GM19438 (cell line): ENCODE results near the gene GABBR2.

ENCODE experiments used
- ATAC-seq: cut with Tn5 transposase; IDR thresholded peaks from one replicate; pipeline ENCODE4 v1.9.1; 2021; ENCODE audit warnings: low read depth; ENCODE audit not compliant: unreplicated experiment

Gene GABBR2

DNA sequence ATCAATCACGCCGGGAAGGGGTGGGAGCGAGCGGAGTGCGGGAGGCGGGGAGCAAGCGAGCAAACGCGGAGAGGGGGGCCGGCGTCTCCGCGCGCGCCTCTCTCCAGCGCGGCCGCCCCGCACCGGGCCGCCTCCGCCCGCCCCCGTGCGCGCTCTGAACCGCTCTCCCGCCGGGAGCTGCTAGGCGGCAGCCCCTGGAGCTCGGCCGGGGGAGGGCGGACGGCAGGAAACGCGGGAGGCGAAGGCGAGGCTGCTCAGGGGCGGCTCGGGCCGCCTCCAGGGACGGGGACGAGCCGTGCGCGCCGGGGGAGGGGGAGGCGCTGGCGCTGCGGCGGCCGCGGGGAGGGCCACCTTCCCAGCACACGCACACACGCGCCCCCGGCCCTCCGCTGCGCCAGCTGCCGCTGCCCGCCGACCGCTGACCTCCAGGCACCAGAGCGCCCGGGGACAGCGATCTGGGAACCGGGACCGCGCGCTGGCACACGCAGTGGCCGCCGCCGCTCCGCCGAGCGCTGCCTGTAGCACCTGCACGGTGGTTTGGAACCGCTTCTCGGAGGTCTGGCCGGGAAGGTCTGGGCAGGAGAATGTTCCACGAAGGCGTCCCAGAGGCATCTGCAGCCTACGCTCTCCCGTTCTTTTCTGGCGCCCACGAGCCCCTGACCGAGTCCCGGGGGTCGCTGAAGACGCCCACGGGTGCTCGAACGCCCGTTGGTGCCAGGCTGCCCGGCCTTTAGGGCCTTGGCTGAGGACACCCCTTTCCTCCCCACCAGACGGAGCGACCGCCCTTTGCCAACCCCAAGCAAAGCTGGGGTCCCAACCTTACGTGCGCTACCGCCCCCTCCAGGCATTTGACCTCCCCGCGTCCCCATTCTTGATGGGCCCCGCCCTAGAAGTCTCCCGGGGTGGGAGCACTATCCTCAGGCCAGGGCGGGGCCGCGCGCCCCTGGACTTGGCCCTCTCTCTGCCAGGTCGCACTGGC lies at the start of gene GABBR2:
Gene GABBR2, minus strand, starts transcription at position 3 of the 979 bp plus-strand sequence. CDS start 198 bp downstream, outside the sequence.
- ATAC-seq = no peak

DNA sequence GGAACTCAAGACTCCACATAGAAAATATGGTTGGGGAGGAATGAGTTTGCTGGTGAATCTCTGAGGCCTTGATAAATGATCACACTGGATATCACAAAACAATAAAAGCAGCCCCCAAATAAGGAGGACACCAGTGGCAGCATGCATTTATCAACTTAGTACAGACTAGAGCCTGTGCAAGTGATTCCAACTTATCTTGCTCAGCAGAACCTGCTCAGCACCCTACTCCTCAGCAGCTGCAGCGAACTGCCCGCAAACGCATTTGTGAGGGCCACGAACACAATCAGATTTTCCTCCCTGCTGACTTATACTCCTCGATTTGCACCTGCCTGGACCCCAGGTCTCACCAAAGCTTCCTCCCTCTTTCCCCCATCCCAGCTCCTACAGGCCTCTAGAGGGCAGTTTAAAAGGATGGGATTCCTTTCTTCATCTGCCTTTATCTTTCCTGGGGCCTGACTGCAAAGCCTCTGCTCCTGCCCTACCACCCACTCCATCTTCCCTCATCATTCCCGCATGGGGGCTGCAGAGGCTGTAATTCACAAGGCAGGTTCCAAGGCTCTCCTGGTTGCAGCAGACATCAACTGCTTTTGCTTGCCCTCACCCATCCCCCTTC lies 46.4 kb upstream of the GABBR2 start:
- ATAC-seq = no peak

DNA sequence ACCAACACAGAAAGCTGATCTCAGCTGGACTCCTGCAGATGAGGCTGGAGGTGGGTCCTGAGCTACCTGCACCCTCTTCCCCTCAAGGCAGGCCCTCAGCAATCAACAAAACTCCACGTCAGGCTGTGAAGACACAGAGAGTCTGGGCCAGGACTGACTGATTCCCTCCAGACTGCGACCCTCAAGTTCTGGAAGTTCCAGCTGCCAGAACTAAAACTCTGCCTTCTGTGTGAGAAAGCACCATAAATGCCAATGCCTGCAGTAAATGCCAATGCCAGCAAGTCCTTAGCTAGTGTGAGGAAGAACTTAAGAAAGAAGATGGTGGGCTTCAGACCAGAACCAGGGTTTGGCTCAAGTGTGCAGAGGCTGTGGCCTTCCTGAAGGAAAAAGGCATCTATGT lies 42.5 kb upstream of the GABBR2 start:
- ATAC-seq = no peak

DNA sequence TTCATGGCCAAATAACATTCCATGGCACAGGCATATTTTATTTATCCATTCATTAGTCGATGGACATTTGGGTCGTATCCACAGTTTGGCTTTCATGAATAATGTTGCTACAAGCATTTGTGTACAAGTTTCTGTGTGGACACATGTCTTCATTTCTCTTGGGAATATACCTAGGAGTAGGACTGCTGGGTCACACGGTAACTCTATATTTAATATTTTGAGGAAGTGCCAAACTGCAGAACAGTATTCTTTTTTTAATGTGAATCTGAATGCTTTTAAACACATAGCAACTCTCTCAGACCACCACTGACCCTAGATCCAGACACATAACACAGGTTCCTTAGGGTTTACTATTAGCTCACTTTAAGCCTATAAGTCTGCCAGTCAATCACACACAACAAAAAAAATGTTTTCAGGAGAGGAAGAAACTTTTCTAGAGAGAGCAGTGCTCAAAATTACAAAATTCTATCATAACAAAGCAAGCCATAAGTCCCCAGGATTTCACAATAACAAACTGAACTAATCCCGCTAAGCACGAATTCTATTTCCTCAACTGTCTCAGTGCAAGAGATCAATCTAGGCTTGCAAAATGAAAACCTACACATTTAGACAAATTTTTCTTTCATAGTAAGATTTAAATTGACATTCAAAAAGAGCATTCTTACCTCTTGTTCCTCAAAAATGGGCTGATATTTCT lies 41.8 kb upstream of the GABBR2 start:
- no peak for ATAC-seq

DNA sequence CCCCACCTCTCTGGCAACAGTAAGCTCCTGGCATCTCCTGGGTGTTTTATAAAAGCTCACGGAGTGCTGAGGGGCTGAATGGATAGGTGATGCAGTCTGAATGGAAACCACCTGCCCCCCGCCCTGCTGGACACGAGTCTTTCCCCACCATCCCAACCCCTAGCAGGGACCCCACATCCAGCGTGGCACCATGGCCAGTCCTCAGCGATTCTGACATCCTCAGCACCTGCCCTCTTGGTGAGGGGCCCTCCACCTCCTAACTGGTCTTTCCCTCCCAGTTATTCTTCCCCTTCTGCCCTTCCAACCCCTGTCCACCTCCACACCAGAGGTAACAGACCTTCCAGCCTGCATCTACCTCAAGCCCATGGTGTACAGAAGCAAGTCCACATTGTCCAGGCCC lies 38.7 kb upstream of the GABBR2 start:
- no peak for ATAC-seq

DNA sequence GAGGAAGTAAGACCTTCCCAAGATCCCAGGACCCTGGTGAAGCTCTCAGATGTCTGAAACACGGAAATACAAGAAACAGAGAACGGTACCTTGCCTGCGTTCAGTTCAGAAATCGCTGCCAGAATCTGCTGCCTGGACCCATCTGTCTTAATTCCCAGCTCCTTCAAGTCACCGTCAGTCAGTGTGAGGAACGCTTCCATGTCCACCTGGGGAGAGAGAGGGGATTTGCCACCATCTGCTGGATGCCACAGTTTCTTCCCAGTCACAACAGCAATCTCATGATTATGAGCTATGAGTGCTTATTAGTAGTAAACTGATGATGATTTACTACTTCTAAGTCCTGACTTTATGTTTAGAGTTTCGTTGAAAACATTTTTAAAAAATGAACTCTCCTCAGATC lies 36.7 kb upstream of the GABBR2 start:
- no peak for ATAC-seq

DNA sequence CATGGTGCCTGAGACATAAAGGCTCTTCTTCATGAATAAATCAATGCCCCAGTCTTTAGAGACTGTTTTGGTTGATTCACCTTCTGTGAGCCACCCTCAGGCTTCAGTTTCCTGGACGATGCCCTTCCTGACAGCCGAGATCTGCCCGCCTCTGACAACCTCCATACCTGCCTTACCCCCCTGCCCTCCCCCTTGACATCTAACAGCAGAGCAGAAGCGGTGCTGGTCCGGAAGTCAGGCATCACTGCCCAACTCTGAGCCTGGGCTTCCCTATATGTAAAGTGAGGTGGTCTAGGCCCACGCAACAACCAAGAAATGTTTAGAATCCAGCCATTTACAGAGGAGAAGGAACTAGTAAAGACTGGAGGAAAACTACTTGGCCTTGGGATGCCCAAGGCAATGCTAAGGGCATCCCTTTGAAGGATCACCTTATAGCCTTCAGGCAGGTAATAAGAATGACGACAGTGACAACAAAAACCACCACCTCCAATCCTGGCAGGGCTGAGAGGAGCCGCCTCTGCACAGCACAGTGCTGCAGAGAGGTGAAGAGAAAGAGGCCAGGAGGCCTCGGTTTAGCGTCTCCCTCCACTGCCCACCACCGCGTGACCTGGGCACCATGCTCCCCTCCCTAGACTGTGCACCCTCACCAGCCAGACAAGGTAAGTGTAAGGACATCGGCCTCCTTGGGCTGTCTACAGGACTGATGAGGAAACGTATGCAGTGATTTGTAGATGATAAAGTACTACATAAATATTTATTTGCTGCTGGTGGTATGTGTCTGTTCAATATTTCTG lies 35.3 kb upstream of the GABBR2 start:
- ATAC-seq = no peak

DNA sequence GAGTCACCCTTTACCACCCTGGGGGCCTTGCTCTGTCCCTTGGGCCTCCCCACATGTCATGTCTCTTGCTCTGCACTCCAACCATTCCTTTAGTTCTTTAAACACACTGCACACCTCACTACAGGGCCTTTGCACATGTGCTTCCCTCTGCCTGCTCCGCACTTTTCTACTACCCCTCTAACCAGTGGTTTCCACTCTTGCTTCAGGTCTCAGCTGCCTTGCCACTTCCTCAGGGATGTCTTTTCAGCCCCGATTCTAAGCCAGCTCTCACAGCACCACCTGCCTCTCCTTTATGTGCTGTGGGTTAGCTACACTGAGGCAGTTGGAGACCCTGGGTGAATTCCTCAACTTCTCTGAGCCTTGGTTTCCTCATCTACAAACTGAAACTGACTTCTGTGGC lies 34.6 kb upstream of the GABBR2 start:
- no peak for ATAC-seq

DNA sequence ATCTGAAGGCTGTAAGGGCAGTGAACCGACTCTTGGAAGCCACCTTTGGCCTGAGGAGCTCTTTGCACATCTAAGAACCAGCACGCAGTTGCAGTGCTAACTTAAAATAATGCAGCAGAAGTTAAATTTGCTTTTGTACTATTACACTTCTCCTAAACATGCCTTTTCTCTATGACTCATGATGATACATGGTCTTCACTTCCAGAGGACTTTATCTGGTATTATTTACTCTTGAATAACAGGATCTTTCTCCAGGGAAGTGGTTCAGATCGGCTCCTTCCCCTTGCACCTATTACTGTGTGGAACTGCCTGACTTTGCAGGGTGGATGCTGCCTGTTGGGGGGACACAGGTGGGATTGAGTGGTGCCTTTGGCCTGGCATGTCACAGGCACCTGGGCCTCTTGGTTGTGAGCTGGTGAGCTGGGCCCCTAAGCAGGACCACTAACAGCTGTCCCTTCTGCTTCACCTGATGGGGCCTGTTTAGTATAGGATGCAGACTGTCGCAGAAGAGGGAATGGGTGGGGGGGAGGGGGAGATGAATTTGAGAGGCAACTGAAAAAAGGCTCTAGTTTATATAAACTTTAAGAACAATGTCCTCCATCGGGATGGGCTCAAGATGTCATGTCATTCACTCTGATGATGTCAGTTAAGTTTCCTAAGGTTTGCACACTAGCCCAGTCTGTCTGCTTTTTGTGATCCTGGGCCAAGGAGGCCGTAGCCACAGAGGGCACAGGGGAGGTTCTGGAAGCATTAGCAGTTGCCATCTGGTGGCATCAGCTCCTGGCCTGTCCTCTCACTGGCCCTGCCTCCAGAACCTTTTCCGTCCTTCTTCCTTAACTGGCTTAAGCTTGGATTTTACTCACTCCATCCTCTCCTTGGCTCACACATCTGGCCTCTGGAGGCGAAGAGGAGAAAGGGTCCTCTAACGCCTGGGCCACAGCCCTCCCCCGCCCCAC lies 33.9 kb upstream of the GABBR2 start:
- no peak for ATAC-seq

DNA sequence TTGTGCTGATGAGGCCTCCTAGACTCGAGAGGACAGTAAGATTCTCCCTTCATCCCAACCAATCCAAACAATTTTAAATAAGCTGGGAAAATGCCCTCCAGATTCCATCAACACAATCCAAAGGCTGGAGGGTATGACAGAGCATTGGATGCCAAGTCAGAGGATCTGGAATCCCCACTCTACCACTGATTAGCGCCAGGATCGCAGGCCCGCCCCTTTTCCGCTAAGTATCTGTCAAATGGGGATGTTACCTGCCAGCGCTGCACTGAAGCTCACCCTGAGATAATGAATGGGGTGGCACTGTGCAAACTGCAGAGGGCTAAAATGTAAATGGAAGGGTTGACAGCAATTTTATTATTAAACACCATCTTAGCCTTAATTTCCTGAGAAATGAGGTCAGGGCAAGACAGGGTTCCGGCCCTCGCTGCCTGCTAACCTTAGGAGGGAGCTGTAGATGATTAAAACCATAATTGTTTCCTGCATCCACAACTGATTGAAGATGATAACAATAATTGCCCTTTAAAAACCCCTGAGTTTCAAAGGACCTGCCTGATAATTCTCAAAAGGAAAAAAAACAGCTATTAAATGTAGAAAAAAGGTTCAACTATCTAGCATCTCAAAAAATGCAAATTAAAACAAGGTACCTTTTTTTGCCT lies 31.6 kb upstream of the GABBR2 start:
- ATAC-seq = no peak

DNA sequence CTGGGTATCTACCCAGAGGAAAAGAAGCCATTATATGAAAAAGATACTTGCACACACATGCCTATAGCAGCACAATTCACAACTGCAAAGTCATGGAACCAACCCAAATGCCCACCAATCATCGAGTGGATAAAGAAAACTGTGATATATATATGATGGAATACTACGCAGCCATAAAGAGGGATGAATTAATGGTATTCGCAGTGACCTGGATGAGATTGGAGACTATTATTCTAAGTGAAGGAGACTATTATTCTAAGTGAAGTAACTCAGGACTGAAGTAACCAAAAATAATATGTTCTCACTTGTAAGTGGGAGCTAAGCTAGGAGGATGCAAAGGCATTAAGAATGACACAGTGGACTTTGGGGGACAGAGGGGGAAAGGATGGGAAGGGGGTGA lies 30.0 kb upstream of the GABBR2 start:
- no peak for ATAC-seq

DNA sequence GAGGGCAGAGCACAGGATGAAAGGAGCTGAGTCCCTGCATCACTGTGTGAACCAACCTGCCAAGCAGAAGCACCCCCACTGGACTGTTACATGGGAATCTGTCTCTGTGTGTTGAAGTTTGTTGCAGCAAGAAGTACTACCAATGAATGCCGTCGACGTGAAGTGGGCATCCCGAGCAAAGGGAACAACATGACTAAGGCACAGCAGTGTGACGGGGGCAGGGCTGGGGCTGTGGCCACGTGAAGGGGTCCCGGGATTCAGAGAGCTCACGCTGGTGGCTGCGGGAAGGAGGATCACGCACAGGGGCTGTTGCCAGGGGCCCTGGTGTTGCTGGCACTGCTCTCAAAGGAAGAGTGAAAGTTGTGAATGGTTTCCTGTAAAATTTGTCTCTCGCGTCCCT lies 27.5 kb upstream of the GABBR2 start:
- no peak for ATAC-seq

DNA sequence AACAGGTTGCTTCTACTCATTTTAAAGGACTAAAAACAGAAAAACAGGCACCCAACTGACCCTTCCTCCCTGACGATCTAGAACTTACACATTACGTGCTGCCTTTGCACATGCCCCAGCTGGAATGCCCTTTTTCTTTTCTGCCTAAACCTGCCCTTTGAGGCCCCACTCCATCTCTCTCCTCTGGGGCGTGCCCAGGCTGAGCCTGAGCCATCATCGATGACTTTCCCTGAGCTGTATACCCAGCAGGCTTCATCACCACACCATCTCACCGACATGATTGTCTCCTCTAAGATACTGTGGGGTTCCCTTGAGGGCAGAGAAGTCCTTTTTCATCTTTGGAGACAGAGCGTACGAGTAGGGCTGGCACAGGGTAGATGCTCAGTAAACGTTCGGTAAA lies 24.1 kb upstream of the GABBR2 start:
- no peak for ATAC-seq

DNA sequence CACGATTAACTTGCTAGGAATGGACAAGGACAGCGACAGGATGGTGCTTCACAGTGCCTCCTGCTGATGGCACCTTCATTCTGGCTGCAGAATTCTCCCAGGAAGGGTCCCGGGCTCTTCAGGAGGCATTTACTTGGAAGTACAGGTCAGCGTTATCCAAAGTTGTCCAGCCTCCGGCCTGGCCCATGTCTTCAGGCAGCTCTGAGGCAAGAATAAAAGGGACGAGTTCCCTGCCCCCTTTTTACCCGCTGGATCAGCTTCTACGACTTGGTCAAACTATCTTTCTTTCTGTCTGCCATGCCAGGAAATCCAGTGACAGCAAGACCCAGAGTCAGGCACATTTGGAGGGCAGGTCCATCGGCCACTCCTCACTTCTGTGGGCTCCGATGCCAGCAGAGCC lies 23.4 kb upstream of the GABBR2 start:
- no peak for ATAC-seq

DNA sequence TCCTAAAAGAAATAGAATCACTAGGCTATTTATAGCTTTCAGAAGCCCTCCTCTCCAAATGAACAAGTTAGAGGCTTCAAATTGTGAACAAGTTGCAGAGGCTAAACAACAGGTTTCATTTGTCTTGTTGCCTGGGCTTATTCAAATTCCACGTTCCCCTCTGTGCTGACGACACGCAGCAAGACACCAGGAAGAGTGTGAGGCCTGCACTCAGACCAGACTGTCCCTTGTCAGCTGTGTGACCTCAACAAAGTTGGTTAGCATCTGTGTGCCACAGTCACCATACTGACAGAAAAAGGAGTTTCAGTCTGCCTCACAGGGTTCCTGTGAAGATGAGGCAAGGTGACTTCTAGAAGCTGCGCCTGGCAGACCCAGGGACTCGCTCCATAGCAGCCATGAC lies 22.1 kb upstream of the GABBR2 start:
- no peak for ATAC-seq

DNA sequence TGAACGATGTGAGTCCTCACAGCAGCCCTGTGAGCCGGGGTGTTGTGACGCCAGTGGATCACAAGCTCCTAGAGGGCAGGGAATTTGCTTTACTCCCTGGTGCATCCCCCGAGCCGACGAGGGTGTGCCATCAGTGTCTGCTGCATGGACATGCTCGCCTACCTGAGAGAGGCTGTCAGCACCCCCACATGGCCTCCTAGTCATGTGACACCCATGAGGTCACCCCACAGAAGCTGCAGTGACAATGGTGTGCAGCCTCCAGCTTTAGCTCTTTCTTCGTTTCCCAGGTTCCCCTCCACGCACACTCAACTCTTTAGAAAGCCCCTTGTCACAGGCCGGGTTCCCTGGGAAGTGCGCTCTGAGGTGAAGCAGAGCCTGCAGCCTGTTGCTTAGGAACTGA lies 19.8 kb upstream of the GABBR2 start:
- ATAC-seq = no peak

DNA sequence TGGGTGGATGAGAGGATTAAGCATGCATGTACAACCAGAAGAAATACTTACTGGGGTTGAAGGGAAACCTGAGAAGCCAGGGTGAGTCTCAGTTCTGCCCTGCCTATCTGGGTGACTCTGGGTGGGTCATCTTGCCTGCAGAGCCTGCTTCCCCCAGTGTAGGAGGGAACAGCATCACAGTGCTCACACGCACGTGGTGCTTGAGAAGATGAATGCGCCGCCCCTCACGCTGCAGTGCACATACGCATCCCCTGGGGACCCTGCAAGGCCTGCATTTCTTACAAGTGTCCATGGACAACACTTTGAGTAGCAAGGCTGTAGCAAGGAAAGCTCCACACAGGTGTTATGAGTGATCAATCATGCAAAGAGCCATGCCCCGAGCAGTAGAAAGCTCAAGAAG lies 18.7 kb upstream of the GABBR2 start:
- no peak for ATAC-seq

DNA sequence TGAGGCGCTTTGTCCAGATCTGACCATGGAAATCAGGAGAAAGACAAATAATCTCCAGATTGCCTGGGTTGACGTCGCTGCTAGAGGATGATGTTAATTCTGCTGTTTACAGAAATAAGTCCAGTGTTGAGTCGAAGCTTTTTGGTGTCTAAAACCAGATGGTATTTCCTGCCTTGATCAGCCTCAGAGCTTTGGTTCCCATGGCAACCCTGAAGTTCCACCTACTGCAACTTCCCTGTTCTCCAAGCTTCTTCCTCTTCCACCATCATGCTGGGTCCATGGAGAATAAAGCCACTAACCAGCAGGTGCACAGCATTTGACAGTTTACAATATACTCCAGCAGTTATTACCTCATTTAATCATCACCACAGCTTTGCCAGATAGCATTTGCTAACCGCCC lies 18.0 kb upstream of the GABBR2 start:
- no peak for ATAC-seq
